Stimulated activated CD4-positive, alpha-beta T cell treated with anti-CD3 and anti-CD28 coated beads, TNF-alpha, amount 100 ng/mL, for 24 hours (primary cell): ENCODE data around the gene MRTFA.
"Not testable (repeated sequence)": the region's sequence is repeated elsewhere in the genome, so short reads cannot be mapped to it uniquely, and the experiment has no call there.

Experiments
- DNase-seq, 3 experiments: peaks; one replicate each; pipeline ENCODE4 v3.0.0-alpha.2; 2020; ENCODE audit warnings: low read depth in 3 of 3

MRTFA gene

GRCh38 chr22:40521046-40521445 lies 115.5 kb downstream of the MRTFA start:
- DNase-seq: no peak

GRCh38 chr22:40520562-40520961 lies 116.0 kb downstream of the MRTFA start:
- DNase-seq: no peak

- DNase-seq: no peak
Measured at GRCh38 chr22:40519948-40520331, 116.6 kb downstream of the MRTFA start.

DNA sequence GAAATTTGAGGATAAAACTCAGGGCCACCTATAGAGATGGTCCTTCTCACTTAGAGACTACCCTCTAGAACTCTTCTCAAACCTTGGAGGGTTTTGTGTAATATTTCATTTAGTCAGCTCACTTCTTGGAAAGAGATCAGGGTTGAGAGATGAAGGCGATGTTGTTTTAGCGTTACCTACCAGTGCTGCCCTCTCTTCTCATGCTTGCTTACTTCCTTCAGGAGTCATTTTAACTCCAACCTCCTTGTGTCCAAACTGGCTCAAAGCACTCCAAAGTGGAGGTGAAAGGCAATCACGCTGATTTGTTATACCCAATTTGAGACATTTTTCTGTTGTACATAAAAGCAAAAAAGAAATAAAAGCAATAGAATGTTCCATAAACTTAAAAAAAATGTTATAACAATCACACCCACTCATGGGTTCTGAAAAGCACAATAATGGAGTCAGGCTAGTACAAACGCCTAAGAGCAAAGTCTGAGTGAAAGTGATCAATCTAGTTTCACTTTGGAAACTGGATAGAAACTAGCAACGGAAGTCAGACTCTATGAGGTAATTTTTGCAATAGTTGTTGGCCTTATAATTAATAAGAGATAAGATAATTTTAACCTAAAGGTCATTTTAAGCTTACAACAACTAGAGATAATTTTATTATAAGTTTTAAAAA lies 117.1 kb downstream of the MRTFA start:
- DNase-seq: no peak

- DNase-seq: no peak
Measured at GRCh38 chr22:40518840-40519239, 117.7 kb downstream of the MRTFA start.

DNA sequence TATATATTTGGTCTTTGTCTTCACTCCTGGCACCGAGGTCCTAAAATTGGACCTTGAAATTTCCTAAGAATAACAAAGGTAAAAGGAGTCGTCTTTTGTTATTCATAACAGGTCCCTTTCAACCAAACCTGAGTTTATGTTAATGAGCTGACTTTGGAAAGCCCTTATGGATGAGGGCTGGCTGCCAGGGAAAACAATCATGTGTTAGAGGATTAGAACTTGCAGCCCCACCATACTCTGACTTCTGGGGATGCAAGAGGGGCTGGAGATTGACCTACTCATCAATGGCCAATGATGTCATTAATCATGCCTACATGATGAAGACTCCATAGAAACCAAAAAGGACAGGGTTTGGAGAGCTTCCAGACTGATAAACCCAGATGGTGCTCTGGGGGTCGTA lies 118.9 kb downstream of the MRTFA start:
- no peak for DNase-seq

- no peak for DNase-seq
Measured at GRCh38 chr22:40516416-40516815, 120.1 kb downstream of the MRTFA start.

DNA sequence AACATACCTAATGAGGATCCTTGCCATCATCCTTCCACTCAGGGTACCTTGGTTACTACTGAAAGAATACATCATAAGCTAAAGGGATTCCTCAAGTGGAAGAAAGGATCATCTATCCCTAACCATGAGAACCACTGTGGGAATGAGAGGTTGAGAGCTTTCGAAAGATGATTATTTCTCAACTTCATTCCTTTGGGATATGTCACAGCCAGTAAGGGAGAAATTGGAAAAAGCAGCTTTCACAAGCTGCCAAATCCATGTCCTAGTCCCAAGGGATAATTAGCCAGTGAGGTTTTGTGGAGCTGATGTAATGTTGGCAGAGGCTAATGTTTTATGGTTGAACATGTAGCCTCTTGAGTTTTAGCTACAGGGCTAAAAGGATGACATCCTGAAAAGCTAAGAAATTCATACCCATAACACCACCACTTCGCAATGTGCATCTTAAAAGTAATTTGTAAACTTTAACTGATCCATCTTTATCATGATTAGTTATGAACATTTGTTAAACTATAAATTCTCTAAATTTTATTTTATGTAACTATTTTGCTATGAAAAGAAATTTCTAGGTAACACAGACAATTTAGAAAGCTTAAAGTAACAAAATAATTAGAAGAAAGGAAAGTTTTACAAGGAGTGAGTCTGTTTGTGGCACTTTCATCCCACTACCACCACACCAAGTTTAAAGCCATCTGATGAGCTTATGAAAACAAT lies 123.9 kb downstream of the MRTFA start:
- DNase-seq: no peak

- no peak for DNase-seq
Measured at GRCh38 chr22:40511604-40512003, 124.9 kb downstream of the MRTFA start.

- no peak for DNase-seq
Measured at GRCh38 chr22:40510631-40511364, 125.7 kb downstream of the MRTFA start.

- DNase-seq: no peak
Measured at GRCh38 chr22:40509401-40510134, 127.0 kb downstream of the MRTFA start.

- not testable (repeated sequence) for DNase-seq
Measured at GRCh38 chr22:40508046-40508445, 128.5 kb downstream of the MRTFA start.

DNA sequence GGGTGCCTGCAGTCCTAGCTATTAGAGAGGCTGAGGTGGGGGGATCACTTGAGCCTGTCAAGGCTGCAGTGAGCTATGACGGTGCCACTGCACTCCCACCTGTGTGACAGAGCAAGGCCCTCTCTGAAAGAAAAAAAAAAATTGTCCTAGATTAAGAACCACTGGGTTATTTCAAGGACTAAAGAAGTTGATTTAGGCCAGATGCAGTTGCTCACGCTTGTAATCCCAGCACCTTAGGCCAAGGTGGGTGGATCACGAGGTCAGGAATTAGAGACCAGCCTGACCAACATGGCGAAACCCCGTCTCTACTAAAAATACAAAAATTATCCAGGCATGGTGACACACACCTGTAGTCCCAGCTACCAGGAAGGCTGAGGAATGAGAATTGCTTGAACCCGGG lies 129.0 kb downstream of the MRTFA start:
- no peak for DNase-seq

DNA sequence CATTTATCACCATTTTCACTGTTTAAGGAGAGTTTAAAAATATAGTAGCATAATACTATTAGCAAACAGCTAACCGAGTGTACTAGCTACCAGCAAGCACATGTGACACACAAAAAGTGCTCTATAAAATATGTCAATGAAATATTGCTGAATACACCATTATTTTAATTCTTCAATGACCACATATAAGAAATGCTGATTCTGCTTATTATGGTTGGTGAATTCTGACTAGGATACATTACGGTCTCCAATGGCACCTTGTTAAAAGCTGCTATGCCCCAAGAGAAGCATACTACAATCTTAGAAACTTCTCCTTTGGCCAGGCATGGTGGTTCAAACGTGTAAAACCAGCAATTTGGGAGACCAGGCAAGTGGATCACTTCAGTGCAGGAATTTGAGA lies 129.8 kb downstream of the MRTFA start:
- no peak for DNase-seq

- no peak for DNase-seq
Measured at GRCh38 chr22:40504285-40505249, 132.0 kb downstream of the MRTFA start.

- no peak for DNase-seq
Measured at GRCh38 chr22:40502919-40503318, 133.6 kb downstream of the MRTFA start.

DNA sequence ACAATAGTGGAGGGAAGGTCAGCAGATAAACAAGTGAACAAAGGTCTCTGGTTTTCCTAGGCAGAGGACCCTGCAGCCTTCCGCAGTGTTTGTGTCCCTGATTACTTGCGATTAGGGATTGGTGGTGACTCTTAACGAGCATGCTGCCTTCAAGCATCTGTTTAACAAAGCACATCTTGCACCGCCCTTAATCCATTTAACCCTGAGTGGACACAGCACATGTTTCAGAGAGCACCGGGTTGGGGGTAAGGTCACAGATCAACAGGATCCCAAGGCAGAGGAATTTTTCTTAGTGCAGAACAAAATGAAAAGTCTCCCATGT lies 136.1 kb downstream of the MRTFA start:
- not testable (repeated sequence) for DNase-seq

DNA sequence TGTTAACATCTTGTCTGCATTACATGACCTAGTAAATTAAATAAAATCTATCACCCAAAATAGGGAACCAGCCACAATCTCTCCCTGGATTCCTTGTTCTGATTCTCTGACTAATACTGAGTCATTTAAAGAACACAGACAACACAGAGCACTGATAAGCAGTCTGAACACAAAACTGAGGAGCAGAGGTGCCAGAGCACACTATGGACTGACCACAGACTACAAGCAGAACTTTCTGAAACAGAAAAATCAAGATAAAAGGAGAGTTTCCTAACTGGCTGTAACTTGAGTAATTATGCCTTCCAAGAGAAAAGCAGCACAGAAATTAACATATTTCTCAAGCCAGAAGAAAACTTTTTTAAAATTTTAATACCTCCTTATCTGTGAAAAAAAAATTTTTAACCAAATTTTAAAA lies 137.3 kb downstream of the MRTFA start:
- no peak for DNase-seq

DNA sequence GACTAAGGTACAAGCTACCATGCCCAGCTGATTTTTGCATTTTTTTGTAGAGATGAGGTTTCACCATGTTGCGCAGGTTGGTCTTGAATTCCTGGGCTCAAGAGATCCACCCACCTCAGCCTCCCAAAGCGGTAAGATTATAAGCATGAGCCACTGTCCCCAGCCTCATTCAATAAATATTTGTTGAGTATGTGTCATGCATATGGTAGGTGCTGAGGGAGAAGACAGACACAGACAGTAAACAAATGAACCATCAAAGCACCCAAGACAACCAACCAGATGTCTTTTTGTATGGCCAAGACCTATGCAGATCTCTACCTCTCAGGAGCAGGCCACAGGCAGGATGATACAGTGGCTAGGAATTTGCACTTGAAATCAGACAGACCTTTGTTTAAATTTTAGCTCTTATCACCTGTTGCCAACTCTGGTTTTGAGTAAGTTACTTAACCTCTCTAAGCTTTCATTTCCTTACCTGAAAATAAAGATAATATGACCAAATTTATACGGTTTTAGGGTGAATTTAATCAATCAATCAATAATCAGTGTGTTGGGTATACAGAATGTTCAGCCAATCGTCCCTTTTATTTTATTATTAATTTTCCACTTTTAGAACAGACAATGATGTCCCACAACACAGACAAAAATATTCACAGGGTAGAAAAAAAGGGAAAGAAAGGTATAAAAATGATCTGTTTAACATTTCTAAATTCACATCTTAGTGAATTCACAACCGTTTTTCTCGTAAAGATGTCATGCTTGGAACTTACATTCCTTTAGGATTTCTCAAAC lies 137.9 kb downstream of the MRTFA start:
- DNase-seq: no peak

- no peak for DNase-seq
Measured at GRCh38 chr22:40493441-40493840, 143.1 kb downstream of the MRTFA start.
